Left renal pelvis (tissue), 4 donors: ENCODE measurements around the gene HS1BP3. TPM values are rescaled to one million over a fixed set of nuclear protein-coding genes. Genes with fewer than 3 reads are reported as not detected.

Source experiments
- DNase-seq, 4 donors: peaks; one replicate each; pipeline ENCODE4 v3.0.0-alpha.2; 2013; ENCODE audit warnings: low read depth in 4 of 4, low spot score in 3 of 4
- polyA plus RNA-seq, 4 donors: library from polyadenylated mRNA; unstranded; fragments of 120-200 nt; gene quantifications; one replicate each; pipeline ENCODE4 v1.2.1, GENCODE V29; 2013; ENCODE audit not compliant: insufficient read length in 4 of 4

HS1BP3 gene
- polyA plus RNA-seq, 4 donors = 9.1 to 20.0 (median 16.8) TPM

- DNase-seq = no peak
Observed at GRCh38 chr2:20664431-20665242, 13.7 kb upstream of the HS1BP3 start.

DNA sequence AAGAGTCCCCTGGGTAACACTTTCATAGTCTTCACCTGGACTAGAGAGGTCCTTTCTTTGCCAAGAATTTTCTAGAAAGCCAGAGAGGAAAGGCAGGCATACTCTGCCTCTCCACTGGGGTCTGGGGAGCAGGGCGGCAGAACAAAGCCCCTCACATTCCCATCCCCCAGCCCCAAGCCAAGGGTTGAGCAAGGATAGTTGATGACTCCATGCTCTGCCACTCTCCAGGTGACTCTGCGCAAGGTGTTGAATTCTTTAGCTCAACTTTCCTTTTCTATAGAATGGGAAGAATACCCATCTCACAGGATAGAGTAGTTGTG is 13.1 kb upstream of the HS1BP3 start:
- DNase-seq = no peak

GRCh38 chr2:20663196-20664070 is 12.5 kb upstream of the HS1BP3 start:
- no peak for DNase-seq

DNA sequence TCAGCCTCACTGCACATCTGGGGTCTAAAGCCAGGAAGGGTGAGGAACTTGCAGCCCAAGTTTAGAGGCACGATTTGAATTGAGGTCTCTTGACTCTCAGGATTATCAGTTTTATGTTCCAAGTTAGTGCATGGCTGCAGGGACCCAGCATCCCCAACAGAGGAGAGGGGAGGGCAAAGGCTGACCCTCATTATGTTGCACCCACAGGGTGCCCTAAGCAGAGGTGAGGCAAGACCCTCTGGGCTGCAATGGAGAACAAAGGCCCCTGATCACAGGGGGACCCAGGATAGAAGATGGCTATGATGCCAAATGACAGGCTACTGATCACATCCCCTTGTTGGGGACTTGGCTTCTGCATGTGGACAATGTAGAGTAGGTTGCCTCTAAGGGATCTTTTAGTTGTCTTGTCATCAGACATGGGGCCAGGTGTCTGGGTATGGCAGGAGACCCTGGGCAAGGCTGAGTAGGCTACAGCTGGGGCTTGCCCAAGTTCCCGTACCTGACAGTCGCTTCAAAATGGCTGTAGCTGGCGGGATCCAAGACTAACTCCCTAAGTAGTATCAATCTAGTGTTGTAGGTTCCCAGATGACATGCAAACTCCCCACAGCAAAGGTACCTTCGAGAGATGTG is 11.5 kb upstream of the HS1BP3 start:
- DNase-seq = no peak

GRCh38 chr2:20661421-20662307 is 10.8 kb upstream of the HS1BP3 start:
- peak in 1 of 4 donors; percentile 64 for DNase-seq

GRCh38 chr2:20660506-20661420 is 9.9 kb upstream of the HS1BP3 start:
- DNase-seq = no peak

DNA sequence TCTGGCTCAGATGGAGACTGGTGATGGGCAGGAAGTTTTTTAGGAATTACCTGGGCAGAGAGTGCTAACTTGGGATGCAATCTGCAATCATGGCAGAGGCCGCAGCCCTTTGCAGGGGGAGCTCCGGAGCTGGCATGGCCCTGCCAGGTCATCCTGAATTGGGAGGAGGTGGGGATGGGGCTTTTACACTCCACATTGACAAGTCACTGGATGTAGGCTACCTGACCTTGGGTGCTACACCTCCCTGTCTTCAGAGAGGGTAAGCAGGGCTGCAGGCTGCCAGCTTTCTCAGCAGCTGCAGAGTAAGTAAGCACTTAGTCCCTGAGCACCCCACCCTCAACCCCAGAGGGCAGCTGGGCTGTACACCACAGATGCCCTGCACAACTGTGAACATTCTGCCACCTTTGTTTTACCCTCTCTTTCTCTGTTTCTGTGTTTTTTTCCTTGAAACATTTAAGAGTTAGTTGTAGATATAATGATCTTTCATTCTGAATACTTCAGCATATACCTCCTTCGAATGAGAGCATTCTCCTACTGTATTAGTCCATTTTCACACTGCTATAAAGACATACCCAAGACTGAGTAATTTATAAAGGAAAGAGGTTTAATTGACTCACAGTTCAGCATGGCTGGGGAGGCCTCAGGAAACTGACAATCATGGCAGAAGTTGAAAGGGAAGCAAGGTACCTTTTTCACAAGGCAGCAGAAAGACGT is 6.8 kb upstream of the HS1BP3 start:
- no peak for DNase-seq

DNA sequence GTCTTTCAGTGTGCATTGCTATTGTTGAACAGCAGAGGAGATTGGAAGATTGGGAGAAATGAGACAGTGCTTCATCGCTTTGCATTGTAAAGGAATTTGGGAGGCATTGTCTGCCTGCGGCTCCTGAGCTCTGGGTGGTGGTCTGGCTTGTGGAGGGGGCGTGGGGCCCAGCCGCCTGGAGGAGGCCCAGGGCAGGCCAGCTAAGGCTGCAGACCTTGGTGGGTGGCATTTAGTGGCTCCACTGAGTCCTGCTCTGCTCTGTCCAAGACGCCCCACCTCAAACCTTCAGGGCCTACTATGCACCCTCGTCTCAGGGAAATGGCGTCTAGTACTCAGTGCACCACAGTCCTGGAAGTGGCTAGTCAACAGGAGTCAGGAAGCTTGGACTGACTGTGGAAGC is 5.7 kb upstream of the HS1BP3 start:
- DNase-seq = no peak

DNA sequence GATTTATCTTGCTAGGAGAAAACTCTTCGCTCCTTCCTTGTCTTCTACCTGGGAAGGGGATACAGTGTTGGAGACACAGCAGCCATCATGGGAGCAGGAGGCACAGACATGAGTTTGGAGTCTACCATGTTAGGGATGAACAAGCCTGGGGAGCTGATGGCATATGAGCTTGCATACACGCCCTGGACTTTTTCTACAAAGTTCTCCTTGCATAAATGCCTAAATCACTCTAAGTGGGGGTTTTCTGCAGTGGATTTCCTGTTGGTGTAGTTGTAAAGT is 3.6 kb upstream of the HS1BP3 start:
- no peak for DNase-seq

DNA sequence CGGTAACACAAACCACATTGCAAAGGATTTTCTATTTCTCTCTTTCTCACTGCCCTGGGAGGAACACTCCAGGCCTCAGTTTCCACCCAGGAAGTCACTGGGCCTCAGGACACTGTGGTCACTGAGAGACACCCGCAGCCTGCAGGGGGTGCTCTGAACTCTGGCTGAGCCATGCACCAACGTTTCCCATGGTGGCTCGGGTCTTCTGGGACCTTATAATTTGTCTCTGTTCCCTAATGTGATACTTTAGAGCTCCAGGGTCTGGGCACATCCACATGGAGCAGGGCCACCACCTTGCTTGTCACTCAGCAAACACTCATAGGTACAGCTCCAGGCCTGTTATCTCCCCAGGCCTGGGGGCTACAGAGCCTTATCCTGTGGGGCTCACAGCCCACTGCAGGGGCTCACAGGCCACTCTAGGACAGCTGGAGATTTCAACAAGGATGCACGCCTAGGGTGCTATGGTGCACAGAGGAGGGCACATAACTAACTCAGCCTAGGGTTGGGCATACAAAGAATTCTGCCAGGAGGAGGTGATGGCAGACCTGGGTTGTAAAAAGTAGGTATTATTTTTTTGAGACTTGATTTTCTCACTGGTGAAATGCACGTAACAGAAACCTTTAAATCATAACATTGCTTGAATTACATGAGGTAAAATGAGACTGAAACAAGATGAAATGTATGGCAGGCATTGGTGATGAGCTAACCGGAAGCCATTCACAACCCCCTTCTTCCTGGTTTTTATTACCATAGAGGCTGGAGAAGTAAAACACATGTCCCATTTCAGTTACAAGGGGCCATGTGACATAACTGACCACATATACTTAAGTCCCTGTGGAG is 3.0 kb upstream of the HS1BP3 start:
- DNase-seq = no peak

DNA sequence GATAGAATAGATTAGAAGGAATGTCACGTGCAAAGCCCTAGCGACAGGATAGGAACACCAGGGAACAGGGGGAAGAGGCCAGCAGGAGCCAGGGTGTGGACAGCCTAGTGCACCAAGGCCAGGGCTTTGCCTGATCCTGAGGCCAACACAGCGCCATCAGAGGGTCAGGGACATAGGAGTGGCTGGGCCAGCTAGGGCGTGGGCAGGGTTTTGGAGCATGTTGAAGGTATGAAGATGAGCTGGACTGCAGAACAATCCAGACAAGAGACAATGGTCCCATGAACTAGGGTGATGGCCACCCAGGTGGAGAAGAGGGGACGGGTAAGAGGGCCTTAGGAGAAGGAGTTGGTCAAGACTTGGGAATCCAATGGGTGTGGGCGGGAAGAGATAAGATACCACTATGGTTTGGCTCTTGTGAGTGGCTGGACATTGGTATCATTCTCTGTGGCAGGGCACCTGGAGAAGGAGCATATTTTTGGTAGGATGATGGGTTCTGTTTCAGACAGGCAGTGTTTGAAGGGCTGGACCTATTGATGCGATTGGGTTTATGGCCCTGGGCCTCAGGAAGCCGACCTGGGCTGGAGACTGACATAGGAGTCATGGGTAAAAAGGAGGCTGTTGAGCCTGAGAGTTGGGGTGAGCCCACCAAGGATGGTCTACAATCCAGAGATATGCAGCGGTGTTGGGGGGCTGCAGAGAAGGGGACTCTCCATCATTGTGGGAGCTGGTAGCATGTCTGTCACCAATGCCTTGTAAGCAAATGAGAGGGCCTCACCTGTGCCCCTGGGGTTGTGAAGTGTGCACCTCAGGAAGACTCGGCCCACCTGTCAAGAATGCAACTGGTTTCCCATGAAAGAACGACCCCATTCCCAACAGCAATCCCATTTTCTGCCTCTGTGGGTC is 2.0 kb upstream of the HS1BP3 start:
- DNase-seq = no peak

GRCh38 chr2:20652141-20652540 is 1.2 kb upstream of the HS1BP3 start:
- no peak for DNase-seq

DNA sequence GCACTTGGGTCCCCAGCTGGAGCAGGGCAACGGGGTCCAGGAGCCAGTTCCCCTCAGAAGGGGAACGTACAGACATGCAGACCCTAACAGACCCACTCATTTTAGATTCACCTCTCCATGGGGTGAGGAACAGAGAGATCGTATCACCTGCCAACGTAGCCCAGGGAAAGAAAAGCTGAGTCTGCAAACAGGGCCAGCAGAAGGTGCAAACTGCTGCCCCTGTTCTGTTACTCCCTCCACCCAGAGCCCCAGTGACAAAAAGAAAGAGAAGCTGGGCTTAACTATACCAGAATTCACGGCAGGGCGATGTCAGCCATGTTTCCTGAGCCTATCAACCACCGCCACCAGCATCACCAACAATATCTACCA is 817 bp upstream of the HS1BP3 start:
- no peak for DNase-seq

GRCh38 chr2:20650393-20650876 is 463 bp downstream of the HS1BP3 start:
- DNase-seq = no peak

DNA sequence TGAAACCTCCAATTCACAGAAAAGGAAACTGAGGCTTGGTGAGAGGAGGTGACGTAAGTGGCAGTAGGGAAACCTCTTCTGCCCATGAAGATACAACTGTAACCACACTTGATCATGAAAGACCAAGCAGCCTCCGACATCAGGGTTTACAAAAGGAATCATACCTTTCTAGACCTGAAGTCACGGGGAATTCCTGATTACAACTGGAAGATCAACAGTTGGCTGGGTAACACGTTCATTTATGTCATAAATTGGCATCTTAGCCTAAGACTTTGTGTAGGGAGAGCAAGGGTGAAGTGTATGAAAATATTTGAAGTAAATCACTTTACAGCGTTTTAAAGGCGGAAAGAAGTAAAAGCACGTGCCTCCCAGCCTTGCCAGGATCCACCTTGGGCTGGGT is 922 bp downstream of the HS1BP3 start:
- DNase-seq = no peak

DNA sequence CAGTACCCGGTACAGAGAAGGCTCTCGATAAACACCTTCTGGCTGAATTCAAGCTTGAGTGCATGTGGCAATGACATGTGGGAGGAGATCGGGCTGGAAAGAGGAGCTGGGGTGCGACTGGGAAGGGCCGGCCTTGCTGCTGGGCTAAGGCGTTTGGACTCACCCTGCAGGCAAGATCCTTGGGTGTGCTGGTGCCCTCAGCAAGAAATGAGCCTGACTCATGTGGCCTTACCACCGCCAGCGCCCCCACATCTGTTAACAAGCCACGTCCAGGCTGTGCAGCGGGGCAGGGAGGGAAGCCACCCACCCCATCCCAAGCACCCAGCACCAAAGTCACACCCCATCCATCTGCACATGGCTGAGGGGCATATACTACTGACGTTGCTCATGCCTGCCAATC is 1.3 kb downstream of the HS1BP3 start:
- no peak for DNase-seq

DNA sequence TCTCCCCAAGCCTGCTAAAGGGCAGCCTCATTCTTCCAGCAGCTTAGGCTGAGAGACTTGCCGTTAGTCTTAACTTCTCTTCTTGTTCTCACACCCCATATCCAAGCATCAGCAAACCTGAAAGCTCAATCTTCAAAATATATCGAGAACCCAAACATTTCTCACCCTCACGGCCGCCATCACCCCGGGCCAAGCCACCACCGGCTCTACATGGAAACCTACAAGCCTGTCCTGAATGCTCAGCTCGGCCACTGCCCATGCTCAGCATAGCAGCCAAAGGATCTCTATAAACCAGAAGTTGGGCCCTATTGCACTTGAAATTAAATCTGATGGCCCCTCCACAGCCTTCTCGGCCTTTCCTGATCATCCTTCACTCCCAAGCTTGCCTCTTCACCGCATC is 2.1 kb downstream of the HS1BP3 start:
- no peak for DNase-seq
